HG03432 (cell line): ENCODE results near the gene LCN10.
A peak's percentile ranks its signal among the peaks of the same experiment; 100 is the strongest.

ENCODE experiments used
- ATAC-seq: cut with Tn5 transposase; IDR thresholded peaks from one replicate; pipeline ENCODE4 v1.9.1; 2021; ENCODE audit warnings: mild to moderate bottlenecking, moderate library complexity; ENCODE audit not compliant: unreplicated experiment

Gene LCN10

DNA sequence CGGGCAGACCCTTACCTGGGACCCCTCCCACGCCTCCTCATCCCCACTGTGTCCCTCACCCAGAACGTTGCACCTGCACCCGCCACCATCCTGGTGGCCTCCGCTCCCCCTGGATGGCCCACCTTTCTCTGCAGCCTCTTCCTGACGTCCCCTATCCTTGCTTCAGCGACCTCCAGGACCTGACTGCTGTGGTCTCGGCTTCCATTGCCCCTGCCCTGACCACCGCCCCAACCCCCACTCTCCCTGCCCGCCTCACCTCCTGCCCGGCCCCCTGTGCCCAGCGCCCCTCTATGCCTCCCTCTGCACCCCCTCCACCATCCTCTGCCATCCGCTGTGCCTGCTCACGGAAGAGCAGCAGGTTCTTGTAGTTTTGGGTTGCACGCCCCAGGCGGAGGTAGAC lies 2.2 kb downstream of the LCN10 start:
- ATAC-seq: no peak

DNA sequence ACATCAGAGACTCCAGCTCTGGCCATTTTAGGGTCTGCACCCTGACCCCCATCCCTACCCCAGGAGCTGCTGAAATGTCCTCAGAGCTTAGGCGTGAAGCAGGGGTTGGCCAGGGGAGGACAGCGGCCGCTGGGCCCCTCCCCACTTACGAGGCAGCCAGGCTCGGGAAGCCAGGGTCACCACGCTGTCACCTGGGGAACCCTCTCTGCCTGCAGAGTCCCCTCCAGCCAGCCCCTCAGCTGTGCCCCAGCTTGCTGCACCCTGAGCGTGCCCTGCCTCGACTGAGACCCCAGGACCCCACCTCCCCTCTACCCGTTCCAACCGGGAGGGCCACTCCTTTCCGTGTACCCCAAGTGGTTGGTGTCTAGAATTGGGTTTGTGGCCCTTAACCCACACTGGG lies 2.7 kb downstream of the LCN10 start:
- no peak for ATAC-seq

DNA sequence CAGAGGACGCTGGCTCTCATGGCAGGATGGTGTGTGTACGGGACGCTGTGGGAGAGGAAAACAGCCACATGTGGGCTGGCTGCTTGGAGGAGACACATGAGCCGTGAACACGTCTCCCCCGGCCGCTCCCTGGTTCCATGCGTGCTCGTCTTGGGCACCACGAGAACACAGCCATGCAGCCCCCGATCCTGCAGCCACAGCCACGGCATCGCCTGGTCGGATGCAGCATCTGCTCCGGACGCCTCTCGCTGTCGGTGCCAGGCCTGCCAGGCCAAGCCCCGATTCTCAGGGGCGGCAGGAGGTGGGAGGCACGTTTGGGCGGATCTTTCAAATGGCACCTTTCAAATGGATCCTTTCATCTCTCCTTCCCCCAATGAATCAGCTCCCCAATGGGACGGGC lies 3.2 kb downstream of the LCN10 start:
- no peak for ATAC-seq

DNA sequence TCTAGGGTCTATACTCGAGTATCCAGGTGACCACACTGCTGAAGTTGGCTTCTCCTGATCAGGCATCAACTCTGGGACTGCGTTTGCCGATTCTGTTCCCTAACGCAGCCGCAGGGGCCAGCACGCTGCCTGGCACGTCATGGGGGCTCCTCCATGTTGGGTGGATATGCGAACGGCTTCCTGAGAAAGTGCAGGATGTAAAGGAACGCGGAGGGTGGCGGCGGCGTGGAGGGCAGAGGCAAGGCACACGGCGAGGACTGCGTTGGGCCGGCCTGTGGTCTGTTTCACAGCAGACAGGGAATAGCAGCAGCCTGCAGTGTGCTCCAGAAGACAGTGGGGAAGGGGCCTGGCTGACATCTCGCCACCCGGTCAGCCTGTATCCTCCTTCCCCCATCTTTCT lies 3.8 kb downstream of the LCN10 start:
- no peak for ATAC-seq

DNA sequence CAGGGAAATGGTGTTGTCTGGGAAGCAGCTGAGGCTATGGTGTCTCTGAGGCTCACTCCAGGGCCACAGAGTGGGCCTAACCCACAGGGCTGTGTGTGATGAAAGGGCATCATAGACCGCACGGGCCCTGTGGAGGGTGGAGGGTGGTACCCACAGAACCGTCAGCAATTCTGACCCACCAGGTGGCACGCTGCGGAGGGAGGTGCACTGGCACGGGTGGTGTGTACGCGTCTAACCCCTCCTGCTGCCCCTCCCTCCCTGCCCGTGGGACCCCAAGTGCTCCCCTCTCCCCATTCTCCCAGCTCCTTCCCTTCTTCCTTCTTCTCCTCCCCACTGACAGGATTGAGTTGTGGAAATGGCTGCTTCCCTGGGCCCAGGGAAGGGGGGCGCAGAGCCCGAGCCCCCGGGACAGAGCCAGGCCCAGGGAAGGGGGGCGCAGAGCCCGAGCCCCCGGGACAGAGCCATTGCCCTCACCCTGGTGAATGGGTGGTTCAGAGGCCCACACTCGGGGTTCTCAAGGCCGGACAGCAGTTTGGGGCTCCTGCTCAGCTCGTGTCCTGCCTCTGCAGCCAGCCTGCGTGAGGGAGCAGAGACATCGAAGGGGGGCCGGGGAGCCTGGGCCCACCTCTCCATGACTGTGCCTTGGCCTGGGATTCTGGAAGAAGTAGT lies 6.8 kb downstream of the LCN10 start:
- ATAC-seq: no peak

DNA sequence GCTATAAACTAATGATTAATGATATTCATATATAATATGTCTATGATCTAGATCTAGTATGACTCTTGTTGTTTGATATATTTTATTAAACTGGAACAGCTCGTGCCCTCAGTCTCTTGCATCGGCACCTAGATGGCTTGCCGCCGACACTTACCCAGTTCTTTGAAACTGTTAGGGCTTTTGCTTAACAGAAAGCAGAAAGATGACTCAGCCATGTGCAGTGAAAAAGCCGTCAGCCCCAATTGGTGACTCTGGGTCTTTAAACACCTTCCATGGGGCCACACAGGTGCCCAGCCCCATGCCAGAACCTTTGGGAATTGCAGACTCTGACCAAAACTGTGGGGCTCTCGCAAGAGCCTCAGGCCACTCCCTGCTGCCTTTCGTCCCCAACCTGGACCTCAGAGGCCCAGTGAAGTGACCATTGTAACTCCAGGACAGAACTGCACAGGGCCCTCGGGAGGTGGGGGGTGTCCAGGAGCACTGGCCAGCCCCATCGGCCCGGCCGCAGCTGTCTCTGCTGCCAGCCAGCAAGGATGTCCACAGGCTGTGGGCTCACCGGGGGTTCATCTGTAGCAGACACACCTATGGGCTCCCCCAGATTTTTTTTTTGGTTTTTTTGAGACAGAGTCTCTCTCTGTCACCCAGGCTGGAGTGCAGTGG lies 7.8 kb downstream of the LCN10 start:
- ATAC-seq: no peak

DNA sequence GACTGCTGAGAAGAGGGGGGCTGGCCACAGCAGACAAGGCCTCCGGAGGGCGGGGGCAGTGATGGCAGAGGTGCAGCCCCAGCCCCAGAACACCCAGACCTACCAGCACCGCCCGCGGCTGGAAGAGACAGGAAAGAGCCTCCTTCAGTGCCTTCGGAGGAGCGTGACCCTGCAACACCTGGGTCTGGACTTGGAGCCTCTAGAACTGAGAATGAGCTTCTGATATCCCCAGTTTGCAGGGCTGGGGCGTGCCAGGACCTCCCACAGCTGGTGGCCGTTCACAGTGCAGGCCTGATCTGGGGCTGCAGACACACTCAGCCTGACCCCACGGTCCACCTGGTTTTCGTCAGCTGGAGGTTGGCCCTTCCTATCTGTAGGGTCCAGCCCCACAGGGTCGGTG lies 9.1 kb downstream of the LCN10 start:
- no peak for ATAC-seq

DNA sequence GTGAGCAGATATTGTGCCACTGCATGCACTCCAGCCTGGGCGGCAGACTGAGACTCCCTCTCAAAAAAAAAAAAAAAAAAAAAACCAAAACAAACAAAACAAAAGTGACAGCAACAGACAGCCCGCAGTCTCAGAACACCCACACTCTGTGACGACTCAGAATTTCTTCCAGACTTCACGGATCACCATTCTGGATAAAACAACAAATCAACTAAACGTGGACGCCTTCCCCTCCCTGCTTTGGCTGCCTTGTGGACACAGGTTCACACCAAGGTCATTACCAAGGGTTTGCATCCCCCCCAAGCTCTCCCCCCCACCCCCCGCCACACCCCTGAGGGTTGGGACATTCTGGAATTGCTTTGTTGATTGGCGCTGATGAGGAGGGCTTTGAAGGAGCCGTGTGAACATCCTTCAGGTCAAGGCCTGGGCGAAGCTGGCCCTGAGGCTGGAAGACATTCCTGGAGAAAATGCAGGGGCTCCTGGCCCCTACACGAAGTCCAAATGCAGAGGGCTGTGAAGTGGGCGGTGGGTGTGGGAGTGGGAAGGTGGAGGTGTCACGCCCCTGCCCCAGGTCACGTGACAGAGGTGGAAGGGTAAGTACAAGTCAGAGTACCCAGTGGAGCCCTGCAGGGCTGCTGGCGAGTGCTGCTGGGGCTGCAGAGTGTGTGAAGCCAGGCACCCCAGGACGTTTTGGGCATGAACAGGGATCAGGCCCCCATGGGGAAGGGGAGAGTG lies 10.1 kb downstream of the LCN10 start:
- ATAC-seq: no peak

DNA sequence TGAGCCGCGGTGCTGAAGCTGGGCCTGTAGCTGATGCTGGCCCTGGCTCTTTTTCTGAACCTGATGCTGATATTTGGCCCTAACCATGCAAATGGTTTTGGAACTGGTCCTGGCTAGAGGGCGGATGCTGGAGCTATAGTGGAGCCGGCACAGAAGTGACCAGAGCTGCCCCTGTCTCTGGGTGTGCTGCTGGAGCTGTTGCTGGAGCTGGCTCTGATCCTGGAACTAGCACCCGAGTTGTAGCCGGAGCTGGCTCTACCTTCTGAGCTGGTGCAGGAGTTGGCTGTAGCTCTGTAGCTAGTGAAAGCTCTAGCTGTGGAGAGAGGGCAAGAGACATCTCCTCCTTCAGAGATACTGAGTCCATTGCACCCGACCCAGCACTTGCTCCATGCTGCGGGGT lies 12.8 kb downstream of the LCN10 start:
- no peak for ATAC-seq

DNA sequence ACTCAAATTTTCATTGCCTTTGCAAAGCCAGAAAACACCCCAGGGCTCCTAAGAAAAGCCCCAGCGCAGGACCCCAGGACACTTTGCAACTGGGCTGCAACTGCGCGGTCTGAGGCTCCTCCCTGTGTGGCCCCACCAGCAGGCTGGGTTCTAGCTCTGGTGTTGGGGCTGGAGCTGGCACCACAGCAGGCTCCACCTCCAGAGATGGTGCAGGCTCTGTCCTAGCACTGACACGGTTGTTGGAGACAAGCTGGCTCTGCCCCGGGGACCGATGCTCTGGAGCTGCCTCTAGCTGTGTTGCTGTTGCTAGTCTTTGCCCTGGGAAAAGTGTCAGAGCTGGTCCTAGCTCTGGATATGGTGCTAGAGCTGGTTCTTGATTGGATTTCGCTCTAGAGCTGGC lies 13.6 kb downstream of the LCN10 start:
- no peak for ATAC-seq

DNA sequence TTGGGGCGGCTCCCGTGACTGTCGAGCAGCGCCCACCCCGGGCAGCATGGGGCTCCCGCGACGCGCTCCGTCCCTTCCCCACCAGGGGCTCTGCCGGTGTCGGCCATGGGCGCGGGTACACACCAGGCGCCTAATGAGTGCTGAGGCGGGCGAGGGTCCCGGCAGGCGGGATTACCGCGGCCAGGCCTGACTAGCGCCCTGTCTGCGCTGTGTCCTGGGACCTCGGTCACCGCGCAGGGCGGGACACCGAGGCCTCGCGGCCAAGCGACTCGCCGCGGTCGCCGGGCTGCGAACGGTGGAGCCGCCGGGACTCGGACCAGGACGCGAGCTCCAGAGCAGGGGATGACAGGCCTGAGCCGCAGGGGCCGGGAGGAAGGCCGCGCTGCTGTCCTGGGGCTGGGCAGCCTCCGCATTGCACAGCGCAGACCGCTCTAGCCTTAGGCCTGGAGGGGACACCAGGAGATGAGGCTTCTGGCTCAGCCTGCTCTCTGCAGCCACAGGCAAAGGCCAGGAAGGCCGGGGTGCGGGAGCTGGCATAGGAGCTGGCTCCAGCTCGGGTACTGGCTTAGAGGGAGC lies 14.1 kb downstream of the LCN10 start:
- peak; percentile 22 for ATAC-seq

DNA sequence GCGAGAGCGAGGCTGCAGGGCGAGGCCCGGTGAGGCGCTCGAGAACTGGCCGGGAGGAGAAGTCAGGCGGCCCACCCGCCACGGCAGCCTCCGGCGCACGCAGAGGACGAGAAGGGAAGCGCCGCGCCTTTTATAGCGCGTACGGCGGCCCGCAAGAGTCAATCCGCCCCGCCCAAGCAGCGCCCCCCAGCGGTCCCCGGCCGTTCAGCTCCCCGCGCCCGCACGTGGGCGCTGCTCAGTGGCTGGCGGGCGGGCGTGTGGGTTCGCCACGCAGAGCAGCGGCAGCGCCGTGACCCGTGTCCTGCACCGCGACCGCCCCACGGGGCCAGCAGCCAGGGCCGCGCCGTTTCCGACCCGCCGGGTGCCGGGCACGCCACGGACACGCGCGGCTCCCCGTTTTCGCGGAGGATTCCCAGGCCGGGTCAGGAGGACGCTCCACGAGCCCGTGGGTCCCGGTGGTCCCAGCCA lies 14.6 kb downstream of the LCN10 start:
- peak; percentile 74 for ATAC-seq

DNA sequence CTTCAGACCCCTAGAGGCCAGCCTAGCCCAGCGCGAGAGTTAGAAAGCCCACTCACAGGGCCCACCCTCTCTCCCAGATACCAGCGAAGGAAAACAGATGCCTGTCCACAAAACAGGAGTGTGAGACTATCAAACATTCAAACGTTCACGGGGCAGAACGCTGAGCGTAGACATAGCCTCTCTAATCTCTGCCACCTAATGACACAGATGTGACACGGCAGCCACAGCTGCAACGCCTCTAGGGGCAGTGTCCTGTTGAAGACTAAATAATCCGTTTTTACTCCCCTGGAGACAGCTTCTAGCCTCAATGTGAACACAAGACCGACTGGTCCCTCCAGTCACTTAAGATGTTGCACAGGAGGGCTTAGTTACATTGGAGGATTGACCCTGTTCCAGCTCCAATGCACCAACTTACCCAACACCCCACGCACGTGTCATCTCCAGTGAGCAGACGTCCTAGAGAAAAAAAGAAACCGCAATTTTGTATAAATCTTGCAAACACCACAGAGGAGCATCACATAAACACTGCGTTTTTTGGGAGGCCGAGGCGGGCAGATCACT lies 16.0 kb downstream of the LCN10 start:
- ATAC-seq: no peak

DNA sequence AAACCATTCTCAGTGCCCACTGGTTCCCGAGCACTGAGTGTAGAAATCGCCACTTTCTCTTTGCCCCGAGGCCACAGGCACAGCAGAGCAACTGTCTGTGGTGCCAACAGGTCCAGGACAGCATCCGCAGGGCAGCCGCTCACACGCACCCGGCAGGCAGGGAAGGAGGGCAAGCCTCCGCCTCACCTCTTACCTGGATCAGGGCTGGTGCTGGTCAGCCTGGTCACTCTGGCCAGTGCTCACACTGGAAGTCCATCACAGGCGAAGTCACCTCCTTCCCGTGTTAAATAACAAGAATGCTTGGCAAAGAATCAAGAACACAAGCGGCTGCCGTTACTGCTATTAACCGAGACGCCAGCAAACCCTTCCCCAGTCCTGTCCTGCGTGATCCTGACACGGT lies 16.6 kb downstream of the LCN10 start:
- no peak for ATAC-seq

DNA sequence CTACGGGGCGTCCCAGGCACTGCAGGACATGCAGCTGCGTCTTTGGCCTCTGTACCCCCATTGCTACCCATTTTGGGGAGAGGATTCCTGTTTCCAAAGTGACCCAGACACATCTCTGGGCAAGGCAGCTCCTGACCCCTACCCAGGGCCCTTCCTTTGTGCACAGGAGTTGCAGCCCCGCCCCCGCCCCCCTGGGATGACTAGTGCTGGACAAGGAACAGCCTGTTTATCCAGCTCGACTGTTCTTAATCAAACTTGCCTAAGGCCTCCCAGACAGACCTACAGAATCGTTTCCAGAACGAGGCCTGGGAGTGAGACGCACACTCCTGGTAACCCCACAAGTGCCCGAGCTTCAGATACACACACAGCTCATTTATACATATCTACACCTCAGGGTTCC lies 17.1 kb downstream of the LCN10 start:
- ATAC-seq: no peak

DNA sequence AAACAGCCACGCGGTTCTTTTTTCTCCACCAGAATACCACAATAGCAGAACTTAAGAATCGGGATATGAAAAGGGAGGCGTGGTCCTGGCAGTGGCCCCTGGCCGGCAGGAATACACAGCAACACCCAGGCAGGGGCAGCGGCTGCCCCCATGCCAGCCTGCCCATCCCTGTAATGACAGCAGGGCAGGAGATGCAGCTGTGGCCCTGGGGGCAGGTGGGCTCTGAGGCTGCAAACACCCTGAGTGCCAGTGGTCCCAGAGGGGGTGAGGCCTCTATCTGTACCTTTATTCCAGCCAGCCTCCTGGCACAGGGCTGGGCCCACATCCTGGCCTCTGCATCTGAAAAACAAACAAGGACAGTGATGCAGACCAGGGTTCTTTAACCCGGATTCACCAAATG lies 18.0 kb downstream of the LCN10 start:
- no peak for ATAC-seq

DNA sequence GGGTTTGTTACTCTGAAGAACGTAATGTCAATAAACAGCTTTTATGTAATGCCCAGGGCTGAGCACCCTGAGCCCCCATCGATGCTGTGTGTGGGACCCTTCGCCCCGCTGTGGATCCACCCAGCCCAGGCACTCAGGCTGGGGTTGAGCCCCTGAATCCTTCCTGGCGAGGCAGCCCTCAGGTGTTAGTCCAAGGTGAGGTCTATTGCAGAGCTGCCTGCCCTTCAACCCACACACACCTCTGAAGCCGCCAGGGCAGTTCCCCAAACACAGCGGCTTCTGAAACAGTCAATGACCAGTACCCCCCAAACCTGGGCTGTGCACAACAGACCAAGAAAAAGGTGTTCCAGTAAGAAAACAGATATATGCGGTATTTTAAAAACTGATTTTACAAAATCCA lies 18.8 kb downstream of the LCN10 start:
- ATAC-seq: no peak

DNA sequence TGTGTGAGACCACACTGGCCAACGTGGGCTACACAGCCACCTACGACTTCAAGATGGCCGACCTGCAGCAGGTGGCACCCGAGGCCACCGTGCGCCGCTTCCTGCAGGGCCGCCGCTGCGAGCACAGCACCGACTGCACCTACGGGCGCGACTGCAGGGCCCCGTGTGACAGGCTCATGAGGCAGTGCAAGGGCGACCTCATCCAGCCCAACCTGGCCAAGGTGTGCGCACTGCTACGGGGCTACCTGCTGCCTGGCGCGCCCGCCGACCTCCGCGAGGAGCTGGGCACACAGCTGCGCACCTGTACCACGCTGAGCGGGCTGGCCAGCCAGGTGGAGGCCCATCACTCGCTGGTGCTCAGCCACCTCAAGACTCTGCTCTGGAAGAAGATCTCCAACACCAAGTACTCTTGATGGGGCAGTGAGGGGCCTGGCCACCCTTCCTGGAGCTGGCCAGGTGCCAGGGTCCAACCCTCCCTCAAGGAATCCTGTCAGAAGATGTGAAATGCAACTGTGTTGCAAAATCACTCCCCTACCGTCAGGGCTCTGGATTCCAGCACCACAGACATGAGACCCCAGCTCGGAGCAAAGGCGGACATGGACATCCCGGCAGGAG lies 19.3 kb downstream of the LCN10 start:
- no peak for ATAC-seq

DNA sequence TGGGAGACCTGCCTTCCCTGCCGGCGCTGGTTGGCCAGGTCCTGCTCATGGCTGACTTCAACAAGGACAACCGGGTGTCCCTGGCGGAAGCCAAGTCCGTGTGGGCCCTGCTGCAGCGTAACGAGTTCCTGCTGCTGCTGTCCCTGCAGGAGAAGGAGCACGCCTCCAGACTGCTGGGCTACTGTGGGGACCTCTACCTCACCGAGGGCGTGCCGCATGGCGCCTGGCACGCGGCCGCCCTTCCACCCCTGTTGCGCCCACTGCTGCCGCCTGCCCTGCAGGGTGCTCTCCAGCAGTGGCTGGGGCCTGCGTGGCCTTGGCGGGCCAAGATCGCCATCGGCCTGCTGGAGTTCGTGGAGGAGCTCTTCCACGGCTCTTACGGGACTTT lies 19.8 kb downstream of the LCN10 start:
- ATAC-seq: no peak

DNA sequence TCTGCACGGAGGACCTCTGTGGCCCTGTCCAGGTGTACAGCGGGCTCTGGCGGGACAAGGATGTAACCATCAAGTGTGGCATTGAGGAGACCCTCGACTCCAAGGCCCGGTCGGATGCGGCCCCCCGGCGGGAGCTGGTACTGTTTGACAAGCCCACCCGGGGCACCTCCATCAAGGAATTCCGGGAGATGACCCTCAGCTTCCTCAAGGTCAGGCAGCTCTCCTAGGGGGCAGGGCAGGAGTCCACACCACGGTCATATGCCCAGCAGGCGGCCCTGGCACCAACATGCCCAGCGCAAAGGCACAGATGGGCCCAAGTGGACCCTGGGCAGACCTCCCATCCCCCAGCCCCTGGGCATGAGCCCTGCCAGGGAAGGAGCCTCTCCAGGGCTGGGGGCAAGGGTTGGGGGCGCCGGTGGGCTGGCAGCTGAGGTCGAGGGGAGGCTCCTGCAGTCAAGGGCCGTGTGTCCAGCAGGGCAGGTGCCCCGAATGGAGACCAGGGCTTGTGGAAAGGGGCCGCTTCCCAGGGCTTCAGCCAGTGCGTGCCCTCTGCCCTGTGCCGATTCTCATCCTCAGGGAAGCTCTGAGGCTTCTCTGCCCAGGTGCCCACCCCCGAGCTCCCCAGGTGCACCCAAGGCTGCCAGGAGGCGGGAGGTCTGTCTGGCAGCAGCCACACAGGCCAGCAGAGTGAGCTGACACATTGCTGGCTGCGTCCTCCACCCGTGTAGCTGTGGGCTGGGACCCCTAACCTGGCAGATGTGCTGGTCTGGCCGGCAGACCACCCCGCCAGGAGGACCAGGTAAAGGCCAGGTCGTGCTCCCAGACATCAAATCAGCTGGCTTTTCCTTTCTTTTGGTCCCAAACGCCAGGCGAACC lies 20.4 kb downstream of the LCN10 start:
- no peak for ATAC-seq
